GM12878 (cell line): Measurements from ENCODE around the gene DIP2A.

Experiments used
- CTCF ChIP-seq, 3 experiments: IDR thresholded peaks in 2 of 3; conservative IDR thresholded peaks in 1 of 3; 2 replicates each; pipeline ENCODE4 v1.5.1; 2011; ENCODE audit warnings: low read depth in 3 of 3, low read length in 3 of 3, mild to moderate bottlenecking in 3 of 3, control low read depth in 2 of 3, moderate library complexity in 2 of 3, inconsistent platforms in 1 of 3, mixed read lengths in 1 of 3; ENCODE audit not compliant: control insufficient read depth in 2 of 3, insufficient read depth in 1 of 3; ENCODE audit errors: extremely low read depth in 1 of 3
- POLR2A ChIP-seq: IDR thresholded peaks from 2 replicates; pipeline ENCODE4 v1.6.1; 2011; ENCODE audit warnings: low read depth, mild to moderate bottlenecking, low read length

GRCh38 chr21:46456750-46457149, 1.9 kb upstream of the DIP2A start:
- TF ChIP-seq POLR2A (no peak), CTCF (IDR thresholded peaks at IDR 0.05 in 2 of 3, conservative IDR thresholded peaks at IDR 0.05 in 1 of 3; ENCODE audit: control insufficient read depth in 2 of 3, extremely low read depth in 1 of 3, insufficient read depth in 1 of 3, low read depth in 3 of 3, low read length in 3 of 3) (no peak)
